Upper lobe of right lung (tissue), 1 donor: ENCODE results near the gene SPEN. TPM values are rescaled to one million over a fixed set of nuclear protein-coding genes. Genes with fewer than 3 reads are reported as not detected.
"Not testable (repeated sequence)": the region's sequence is repeated elsewhere in the genome, so short reads cannot be mapped to it uniquely, and the experiment has no call there.

ENCODE experiments used
- ATAC-seq: fragments of 200-7000 bp; cut with Tn5 transposase; one replicate; pipeline ENCODE4 v1.9.1; 2020; ENCODE audit warnings: mild to moderate bottlenecking, moderate library complexity
- DNase-seq: peaks from one replicate; pipeline ENCODE4 v3.0.0-alpha.2; 2020
- H3K27ac ChIP-seq: fragments of 200-600 bp; one replicate; pipeline ENCODE4 v1.8.0; 2022
- H3K27me3 ChIP-seq: fragments of 200-600 bp; one replicate; pipeline ENCODE4 v1.8.0; 2022; ENCODE audit warnings: mild to moderate bottlenecking
- H3K36me3 ChIP-seq: fragments of 200-600 bp; one replicate; pipeline ENCODE4 v1.8.0; 2022
- H3K4me1 ChIP-seq: fragments of 200-600 bp; one replicate; pipeline ENCODE4 v1.8.0; 2022
- H3K4me3 ChIP-seq: fragments of 200-600 bp; one replicate; pipeline ENCODE4 v1.8.0; 2022; ENCODE audit warnings: mild to moderate bottlenecking
- H3K9me3 ChIP-seq: fragments of 200-600 bp; one replicate; pipeline ENCODE4 v1.8.0; 2022
- intact Hi-C: fragments of 100-400 bp; cut with DNase I; formaldehyde crosslinking; loops from one replicate; pipeline ENCODE4 v1.11.0; 2022
- total RNA-seq: library from RNA; stranded (reverse); fragmentation: NEBNext Ultra II Directional; extraction: Animal tissue kit (Norgen Biotek cat#: 25700); gene quantifications from one replicate; pipeline ENCODE4 v1.2.1, GENCODE V29; 2021
- TF ChIP-seq, protein P1 (sequence below): fragments of 200-600 bp; IDR thresholded peaks from one replicate; pipeline ENCODE4 v1.8.0; 2022; ENCODE audit warnings: antibody characterized with exemption
- donor health status: DM: no; HTN: yes; CAD: no; lungs with severe emphysema.

Gene SPEN
- total RNA-seq, 1 donor from 2014 or later, result 53.1 TPM

DNA sequence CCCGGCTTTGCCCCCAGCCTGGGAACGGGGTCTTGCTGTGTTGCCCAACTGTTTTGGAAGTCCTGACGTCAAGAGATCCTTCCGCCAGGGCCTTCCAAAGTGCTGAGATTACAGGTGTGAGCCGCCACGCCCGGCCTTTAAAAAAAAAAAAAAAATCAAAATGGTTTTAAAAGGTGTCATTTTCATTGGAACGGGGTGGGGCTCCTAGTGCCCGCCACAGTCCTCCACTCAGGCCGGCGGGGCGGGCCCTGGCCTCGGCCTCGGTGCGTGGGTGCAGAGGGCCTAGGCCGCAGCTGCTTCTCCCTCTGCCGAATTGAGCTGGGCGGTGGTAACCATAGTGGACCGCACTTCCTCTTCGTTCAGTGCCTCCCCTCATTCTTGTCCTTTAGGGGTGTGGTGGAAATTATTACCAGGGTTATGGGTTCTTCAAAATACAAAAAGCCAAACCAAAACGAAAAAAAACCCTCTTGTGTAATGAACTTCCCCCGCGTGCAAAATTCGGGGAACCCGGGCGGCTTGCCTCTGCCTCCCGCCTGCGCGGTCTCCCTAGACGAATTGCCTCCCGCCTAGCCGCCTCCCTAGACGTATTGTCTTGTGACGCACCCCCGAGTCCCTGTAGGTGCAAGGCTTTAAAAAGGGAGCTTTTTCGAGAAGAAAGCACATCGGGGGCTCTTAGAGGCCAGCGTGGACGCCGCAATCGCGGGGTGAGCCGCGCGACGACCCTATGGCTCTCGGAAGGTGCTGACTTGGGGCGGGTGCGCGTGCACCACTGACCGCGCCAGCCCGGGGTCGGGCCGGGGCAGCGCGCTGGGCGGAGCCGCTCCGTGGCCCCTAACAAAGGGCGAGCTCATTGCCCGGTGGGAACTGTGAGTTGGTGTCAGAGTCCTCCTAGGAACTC lies 10.5 kb upstream of the SPEN start:
- DNase-seq (peak; percentile 91), ATAC-seq (peak; percentile 51)
- TF ChIP-seq, protein P1, sequence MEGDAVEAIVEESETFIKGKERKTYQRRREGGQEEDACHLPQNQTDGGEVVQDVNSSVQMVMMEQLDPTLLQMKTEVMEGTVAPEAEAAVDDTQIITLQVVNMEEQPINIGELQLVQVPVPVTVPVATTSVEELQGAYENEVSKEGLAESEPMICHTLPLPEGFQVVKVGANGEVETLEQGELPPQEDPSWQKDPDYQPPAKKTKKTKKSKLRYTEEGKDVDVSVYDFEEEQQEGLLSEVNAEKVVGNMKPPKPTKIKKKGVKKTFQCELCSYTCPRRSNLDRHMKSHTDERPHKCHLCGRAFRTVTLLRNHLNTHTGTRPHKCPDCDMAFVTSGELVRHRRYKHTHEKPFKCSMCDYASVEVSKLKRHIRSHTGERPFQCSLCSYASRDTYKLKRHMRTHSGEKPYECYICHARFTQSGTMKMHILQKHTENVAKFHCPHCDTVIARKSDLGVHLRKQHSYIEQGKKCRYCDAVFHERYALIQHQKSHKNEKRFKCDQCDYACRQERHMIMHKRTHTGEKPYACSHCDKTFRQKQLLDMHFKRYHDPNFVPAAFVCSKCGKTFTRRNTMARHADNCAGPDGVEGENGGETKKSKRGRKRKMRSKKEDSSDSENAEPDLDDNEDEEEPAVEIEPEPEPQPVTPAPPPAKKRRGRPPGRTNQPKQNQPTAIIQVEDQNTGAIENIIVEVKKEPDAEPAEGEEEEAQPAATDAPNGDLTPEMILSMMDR, result no peak
- H3K9me3 ChIP-seq, result no peaks in the 10 kb centered on the region
- H3K27ac ChIP-seq, result peak overlapping the region; percentile 100
- no peaks in the 10 kb centered on the region for H3K27me3 ChIP-seq
- H3K4me1 ChIP-seq, result peaks cover 12% of the 10 kb centered on the region
- peak overlapping the region; percentile 96 for H3K4me3 ChIP-seq
- intact Hi-C loops, result no loop called here
- H3K36me3 ChIP-seq, result no peaks in the 10 kb centered on the region

DNA sequence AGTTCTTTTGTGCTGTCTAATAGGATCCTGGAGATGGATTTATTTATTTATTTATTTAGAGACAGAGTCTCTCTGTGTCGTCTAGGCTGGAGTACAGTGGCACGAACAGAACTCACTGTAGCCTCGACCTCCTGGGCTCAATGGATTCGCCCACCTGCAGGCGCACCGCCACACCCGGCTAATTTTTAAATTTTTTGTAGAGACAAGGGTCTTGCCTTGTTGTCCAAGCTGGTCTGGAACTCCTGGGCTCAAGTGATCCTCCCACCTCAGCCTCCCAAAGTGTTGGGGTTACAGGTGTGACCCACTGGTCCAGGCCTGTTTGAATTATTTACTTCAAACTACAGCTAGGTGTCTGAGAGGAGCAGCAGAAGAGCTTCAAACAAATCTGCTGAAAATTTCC lies 9.6 kb upstream of the SPEN start:
- H3K27me3 ChIP-seq, result no peaks in the 10 kb centered on the region
- ATAC-seq (no peak), DNase-seq (peak; percentile 23)
- intact Hi-C loops, result no loop called here
- TF ChIP-seq, protein P1, result no peak
- no peaks in the 10 kb centered on the region for H3K36me3 ChIP-seq
- no peaks in the 10 kb centered on the region for H3K9me3 ChIP-seq
- peak overlapping the region; percentile 39 for H3K4me3 ChIP-seq
- H3K4me1 ChIP-seq, result peaks cover 7% of the 10 kb centered on the region
- H3K27ac ChIP-seq, result peak overlapping the region; percentile 100

DNA sequence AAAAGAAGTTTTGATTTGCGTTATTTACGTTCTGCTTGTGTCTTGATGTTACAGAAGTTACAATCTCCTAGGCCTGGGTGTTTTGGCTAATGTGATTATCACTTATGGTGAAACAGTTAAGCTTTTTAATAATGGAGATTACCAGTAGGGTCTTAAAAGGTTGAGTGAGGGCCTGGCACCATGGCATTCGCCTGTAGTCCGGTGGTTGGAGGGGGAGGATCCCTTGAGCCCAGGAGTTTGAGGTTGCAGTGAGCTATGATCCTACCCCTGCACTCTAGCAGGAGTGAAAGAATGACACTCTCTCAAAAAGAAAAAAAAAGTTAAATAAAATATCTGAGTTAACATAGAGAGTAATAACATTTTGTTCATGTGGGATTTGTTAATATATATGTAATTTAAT lies 8.8 kb upstream of the SPEN start:
- intact Hi-C loops, result no loop called here
- Histone ChIP-seq H3K27me3 (no peaks in the 10 kb centered on the region), H3K9me3 (no peaks in the 10 kb centered on the region), H3K27ac (no peak overlapping the region), H3K36me3 (no peaks in the 10 kb centered on the region), H3K4me3 (no peak overlapping the region), H3K4me1 (no peaks in the 10 kb centered on the region)
- TF ChIP-seq, protein P1, result no peak
- ATAC-seq (no peak), DNase-seq (no peak)

DNA sequence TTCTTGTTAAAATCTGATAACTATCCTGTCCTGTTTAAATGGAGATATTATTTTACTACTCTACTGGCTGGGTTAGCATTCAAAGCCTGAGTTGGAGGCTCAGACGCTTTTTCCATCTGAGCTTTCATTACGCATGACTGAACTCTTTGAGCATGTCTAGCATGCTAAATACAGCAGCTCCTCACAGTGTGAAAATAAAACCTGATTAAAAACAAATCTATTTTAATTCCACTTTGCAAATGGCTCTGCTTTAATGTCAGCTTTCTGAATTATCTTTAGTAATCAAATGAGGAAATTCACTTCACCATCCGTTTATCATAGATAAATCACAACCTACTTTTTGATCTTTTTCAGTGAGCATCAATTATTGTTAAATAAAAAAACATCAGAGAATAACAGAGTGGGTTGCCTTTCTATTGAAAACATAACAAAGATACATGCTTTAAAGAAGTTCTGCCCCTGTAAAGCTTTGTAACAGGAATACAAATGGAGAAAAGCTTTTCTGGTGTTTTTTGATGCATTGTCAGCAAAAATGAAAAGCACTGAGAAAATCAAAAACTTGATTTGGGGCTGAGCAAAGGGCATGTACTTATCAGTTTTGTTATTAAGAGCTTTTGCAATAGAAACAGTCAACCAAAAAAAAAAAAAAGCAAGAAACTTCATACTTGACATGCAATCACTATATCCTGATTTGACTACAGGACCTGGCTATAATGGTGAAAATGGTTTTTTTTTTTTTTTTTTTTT lies 3.5 kb upstream of the SPEN start:
- H3K27ac ChIP-seq, result no peak overlapping the region
- TF ChIP-seq, protein P1, result no peak
- no peaks in the 10 kb centered on the region for H3K9me3 ChIP-seq
- no peak overlapping the region for H3K4me3 ChIP-seq
- ATAC-seq (no peak), DNase-seq (no peak)
- intact Hi-C loops, result no loop called here
- H3K27me3 ChIP-seq, result no peaks in the 10 kb centered on the region
- no peaks in the 10 kb centered on the region for H3K36me3 ChIP-seq
- peaks cover 9% of the 10 kb centered on the region for H3K4me1 ChIP-seq

DNA sequence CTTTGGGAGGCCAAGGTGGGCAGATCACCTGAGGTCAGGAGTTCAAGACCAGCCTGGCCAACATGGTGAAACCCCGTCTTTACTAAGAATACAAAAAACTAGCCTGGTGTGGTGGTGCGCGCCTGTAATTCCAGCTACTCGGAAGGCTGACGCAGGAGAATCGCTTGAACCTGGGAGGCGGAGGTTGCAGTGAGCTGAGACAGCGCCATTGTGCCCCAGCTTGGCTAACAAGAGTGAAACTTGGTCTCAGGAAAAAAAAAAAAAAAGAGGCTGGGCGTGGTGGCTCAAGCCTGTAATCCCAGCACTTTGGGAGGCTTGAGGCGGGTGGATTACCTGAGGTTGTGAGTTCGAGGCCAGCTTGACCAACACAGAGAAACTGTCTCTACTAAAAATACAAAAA lies 1.5 kb upstream of the SPEN start:
- H3K4me1 ChIP-seq, result peaks cover 19% of the 10 kb centered on the region
- DNase-seq, ATAC-seq, H3K9me3 ChIP-seq, H3K4me3 ChIP-seq, intact Hi-C loops, H3K27me3 ChIP-seq, H3K36me3 ChIP-seq: not testable (repeated sequence)
- H3K27ac ChIP-seq, result peak overlapping the region; percentile 94

DNA sequence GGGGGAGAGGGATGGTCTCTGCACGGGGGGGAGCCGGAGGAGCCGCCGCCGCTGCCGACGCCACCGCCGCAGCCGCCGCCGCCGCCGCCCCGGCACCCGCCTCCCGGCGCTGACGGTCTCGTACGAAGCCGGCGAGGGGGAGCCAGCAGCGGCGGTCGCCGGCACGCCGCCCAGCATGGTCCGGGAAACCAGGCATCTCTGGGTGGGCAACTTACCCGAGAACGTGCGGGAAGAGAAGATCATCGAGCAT lies 311 bp downstream of the SPEN start:
- H3K36me3 ChIP-seq, result no peaks in the 10 kb centered on the region
- H3K27me3 ChIP-seq, result no peaks in the 10 kb centered on the region
- TF ChIP-seq, protein P1, result no peak
- H3K27ac ChIP-seq, result peak overlapping the region; percentile 94
- peaks cover 34% of the 10 kb centered on the region for H3K4me1 ChIP-seq
- intact Hi-C loops, result no loop called here
- H3K9me3 ChIP-seq, result no peaks in the 10 kb centered on the region
- ATAC-seq, result no peak
- no peak for DNase-seq
- peak overlapping the region; percentile 92 for H3K4me3 ChIP-seq
